Neural cell (in vitro differentiated cells): ENCODE data around the gene DEUP1. TPM values are rescaled to one million over a fixed set of nuclear protein-coding genes. Genes with fewer than 3 reads are reported as not detected.

Source experiments
- H2AFZ ChIP-seq: fragments of 200-600, 300-800 bp; sonication (generic), shearing (Covaris generic); 2 replicates; pipeline ENCODE4 v1.6.0; 2014; ENCODE audit warnings: low read depth, mild to moderate bottlenecking, antibody characterized with exemption, low read length, moderate library complexity
- H3F3A ChIP-seq: fragments of 200-600 bp; shearing (Covaris generic); 2 replicates; pipeline ENCODE4 v1.6.1; 2016; ENCODE audit warnings: mild to moderate bottlenecking, moderate library complexity, mixed read lengths, antibody characterized with exemption, low read length; ENCODE audit not compliant: insufficient read depth, poor library complexity, severe bottlenecking
- H3K27ac ChIP-seq: fragments of 200-600, 300-800 bp; sonication (generic), shearing (Covaris generic); 2 replicates; pipeline ENCODE4 v1.5.1; 2014; ENCODE audit warnings: mild to moderate bottlenecking, low read length, moderate library complexity
- H3K27me3 ChIP-seq: fragments of 300-800, 200-600 bp; sonication (generic), shearing (Covaris generic); 2 replicates; pipeline ENCODE4 v1.6.0; 2014; ENCODE audit warnings: mild to moderate bottlenecking, low read depth, low read length, moderate library complexity; ENCODE audit not compliant: insufficient read depth
- H3K36me3 ChIP-seq: fragments of 300-800, 200-600 bp; sonication (generic), shearing (Covaris generic); 2 replicates; pipeline ENCODE4 v1.5.1; 2014; ENCODE audit warnings: mild to moderate bottlenecking, antibody characterized with exemption, low read length, moderate library complexity; ENCODE audit not compliant: insufficient read depth
- H3K4me2 ChIP-seq: fragments of 300-800, 200-600 bp; sonication (generic), shearing (Covaris generic); 2 replicates; pipeline ENCODE4 v1.6.0; 2014; ENCODE audit warnings: mild to moderate bottlenecking, low read length
- H3K4me3 ChIP-seq: fragments of 300-800, 200-600 bp; sonication (generic), shearing (Covaris generic); 2 replicates; pipeline ENCODE4 v1.5.1; 2014; ENCODE audit warnings: mild to moderate bottlenecking, low read length, moderate library complexity
- H3K79me2 ChIP-seq: fragments of 200-600 bp; shearing (Covaris generic); replicated peaks from 2 replicates; pipeline ENCODE4 v1.6.0; 2014; ENCODE audit warnings: mild to moderate bottlenecking, low read length, moderate library complexity; ENCODE audit not compliant: insufficient read depth
- H3K9ac ChIP-seq: fragments of 300-800, 200-600 bp; sonication (generic), shearing (Covaris generic); 2 replicates; pipeline ENCODE4 v1.6.1; 2016; ENCODE audit warnings: mild to moderate bottlenecking, low read length, mixed read lengths
- H3K9me2 ChIP-seq: fragments of 200-600 bp; shearing (Covaris generic); 2 replicates; pipeline ENCODE4 v1.6.1; 2016; ENCODE audit warnings: mild to moderate bottlenecking, low read length, mixed read lengths; ENCODE audit not compliant: insufficient read depth
- H3K9me3 ChIP-seq: fragments of 200-600, 300-800 bp; sonication (generic), shearing (Covaris generic); 2 replicates; pipeline ENCODE4 v1.6.1; 2016; ENCODE audit warnings: mild to moderate bottlenecking, mixed run types, low read length, moderate library complexity, mixed read lengths
- H4K20me1 ChIP-seq: fragments of 200-600 bp; shearing (Covaris generic); 2 replicates; pipeline ENCODE4 v1.6.1; 2016; ENCODE audit warnings: mild to moderate bottlenecking, mixed run types; ENCODE audit not compliant: insufficient read depth
- EP300 ChIP-seq: fragments of 450-650 bp; conservative IDR thresholded peaks from 2 replicates; pipeline ENCODE4 v1.6.1; 2014; ENCODE audit warnings: antibody characterized with exemption, mild to moderate bottlenecking, moderate library complexity; ENCODE audit not compliant: poor library complexity, severe bottlenecking
- EZH2 ChIP-seq: fragments of 200-600, 300-800 bp; shearing (Covaris generic), sonication (generic); IDR thresholded peaks from 2 replicates; pipeline ENCODE4 v1.6.1; 2014; ENCODE audit warnings: antibody characterized with exemption, low read length, borderline replicate concordance, mild to moderate bottlenecking; ENCODE audit not compliant: insufficient read depth, poor library complexity, severe bottlenecking
- MXI1 ChIP-seq: fragments of 450-650 bp; conservative IDR thresholded peaks from 2 replicates; pipeline ENCODE4 v1.6.1; 2014; ENCODE audit warnings: antibody characterized with exemption, mild to moderate bottlenecking; ENCODE audit not compliant: poor library complexity, severe bottlenecking
- POLR2AphosphoS5 ChIP-seq: IDR thresholded peaks from 2 replicates; pipeline ENCODE4 v1.6.1; 2012
- RAD21 ChIP-seq: fragments of 450-650 bp; conservative IDR thresholded peaks from 2 replicates; pipeline ENCODE4 v1.6.1; 2014; ENCODE audit warnings: antibody characterized with exemption, mild to moderate bottlenecking, moderate library complexity
- SMC3 ChIP-seq: fragments of 450-650 bp; conservative IDR thresholded peaks from 2 replicates; pipeline ENCODE4 v1.6.1; 2014; ENCODE audit warnings: antibody characterized with exemption, mild to moderate bottlenecking, moderate library complexity; ENCODE audit not compliant: poor library complexity
- TAF1 ChIP-seq: IDR thresholded peaks from 2 replicates; pipeline ENCODE4 v1.6.1; 2012; ENCODE audit warnings: low read depth
- polyA plus RNA-seq: library from polyadenylated mRNA; depleted of rRNA; stranded (reverse); fragments of >200 nt; gene quantifications from 2 replicates; pipeline ENCODE4 v1.2.3, GENCODE V29; 2014
- TF ChIP-seq, protein P1 (sequence below): IDR thresholded peaks from 2 replicates; pipeline ENCODE4 v1.6.1; 2012; ENCODE audit warnings: borderline replicate concordance
- TF ChIP-seq, protein P2 (sequence below): fragments of 450-650 bp; IDR thresholded peaks from 2 replicates; pipeline ENCODE4 v1.5.1; 2014; ENCODE audit warnings: antibody characterized with exemption, mild to moderate bottlenecking, moderate library complexity; ENCODE audit not compliant: poor library complexity, severe bottlenecking

DEUP1 gene
- polyA plus RNA-seq, 1 donor from 2014 or later, result 0.46 TPM

DNA sequence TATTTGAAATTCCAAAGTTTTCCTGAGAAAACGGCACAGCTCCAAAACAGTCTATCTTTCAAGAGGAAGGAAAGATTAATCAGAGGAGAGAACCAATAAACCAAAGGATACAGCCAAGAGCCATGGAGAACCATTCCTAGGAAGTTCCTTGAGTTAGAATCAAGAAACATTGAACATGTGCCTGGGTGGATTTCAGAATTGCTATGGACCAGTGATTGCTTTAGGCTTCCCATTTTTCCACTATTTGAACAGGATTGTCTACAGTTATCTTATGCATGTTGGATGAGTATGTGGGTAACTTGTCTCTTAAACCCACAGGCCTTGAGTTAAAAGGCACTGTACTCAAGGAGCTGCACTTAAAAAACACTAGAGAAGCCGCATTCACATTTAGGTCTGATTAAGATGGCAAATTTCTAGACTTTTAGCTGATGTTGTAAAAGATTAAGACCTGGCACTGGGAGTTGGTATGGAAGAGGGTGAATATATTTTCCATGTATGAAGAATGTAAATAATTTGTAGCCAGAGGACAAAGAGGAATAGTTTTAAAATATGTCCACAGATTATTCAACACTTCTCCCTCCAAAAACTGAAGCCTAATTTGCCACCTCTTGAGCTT, 11.2 kb upstream of the DEUP1 start:
- H3K4me2 ChIP-seq, result no peak overlapping the region
- H3K4me3 ChIP-seq, result no peak overlapping the region
- H3K27ac ChIP-seq, result no peak overlapping the region
- no peaks in the 10 kb centered on the region for H3K9me3 ChIP-seq
- no peaks in the 10 kb centered on the region for H3F3A ChIP-seq
- H3K27me3 ChIP-seq, result no peaks in the 10 kb centered on the region
- H4K20me1 ChIP-seq, result no peaks in the 10 kb centered on the region
- TF ChIP-seq SMC3 (no peak), EP300 (no peak), RAD21 (no peak), EZH2 (no peak), POLR2AphosphoS5 (no peak), TAF1 (no peak), MXI1 (no peak)
- TF ChIP-seq, protein P1, sequence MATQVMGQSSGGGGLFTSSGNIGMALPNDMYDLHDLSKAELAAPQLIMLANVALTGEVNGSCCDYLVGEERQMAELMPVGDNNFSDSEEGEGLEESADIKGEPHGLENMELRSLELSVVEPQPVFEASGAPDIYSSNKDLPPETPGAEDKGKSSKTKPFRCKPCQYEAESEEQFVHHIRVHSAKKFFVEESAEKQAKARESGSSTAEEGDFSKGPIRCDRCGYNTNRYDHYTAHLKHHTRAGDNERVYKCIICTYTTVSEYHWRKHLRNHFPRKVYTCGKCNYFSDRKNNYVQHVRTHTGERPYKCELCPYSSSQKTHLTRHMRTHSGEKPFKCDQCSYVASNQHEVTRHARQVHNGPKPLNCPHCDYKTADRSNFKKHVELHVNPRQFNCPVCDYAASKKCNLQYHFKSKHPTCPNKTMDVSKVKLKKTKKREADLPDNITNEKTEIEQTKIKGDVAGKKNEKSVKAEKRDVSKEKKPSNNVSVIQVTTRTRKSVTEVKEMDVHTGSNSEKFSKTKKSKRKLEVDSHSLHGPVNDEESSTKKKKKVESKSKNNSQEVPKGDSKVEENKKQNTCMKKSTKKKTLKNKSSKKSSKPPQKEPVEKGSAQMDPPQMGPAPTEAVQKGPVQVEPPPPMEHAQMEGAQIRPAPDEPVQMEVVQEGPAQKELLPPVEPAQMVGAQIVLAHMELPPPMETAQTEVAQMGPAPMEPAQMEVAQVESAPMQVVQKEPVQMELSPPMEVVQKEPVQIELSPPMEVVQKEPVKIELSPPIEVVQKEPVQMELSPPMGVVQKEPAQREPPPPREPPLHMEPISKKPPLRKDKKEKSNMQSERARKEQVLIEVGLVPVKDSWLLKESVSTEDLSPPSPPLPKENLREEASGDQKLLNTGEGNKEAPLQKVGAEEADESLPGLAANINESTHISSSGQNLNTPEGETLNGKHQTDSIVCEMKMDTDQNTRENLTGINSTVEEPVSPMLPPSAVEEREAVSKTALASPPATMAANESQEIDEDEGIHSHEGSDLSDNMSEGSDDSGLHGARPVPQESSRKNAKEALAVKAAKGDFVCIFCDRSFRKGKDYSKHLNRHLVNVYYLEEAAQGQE, result no peak
- TF ChIP-seq, protein P2, sequence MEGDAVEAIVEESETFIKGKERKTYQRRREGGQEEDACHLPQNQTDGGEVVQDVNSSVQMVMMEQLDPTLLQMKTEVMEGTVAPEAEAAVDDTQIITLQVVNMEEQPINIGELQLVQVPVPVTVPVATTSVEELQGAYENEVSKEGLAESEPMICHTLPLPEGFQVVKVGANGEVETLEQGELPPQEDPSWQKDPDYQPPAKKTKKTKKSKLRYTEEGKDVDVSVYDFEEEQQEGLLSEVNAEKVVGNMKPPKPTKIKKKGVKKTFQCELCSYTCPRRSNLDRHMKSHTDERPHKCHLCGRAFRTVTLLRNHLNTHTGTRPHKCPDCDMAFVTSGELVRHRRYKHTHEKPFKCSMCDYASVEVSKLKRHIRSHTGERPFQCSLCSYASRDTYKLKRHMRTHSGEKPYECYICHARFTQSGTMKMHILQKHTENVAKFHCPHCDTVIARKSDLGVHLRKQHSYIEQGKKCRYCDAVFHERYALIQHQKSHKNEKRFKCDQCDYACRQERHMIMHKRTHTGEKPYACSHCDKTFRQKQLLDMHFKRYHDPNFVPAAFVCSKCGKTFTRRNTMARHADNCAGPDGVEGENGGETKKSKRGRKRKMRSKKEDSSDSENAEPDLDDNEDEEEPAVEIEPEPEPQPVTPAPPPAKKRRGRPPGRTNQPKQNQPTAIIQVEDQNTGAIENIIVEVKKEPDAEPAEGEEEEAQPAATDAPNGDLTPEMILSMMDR, result no peak
- H3K9ac ChIP-seq, result no peak overlapping the region
- H2AFZ ChIP-seq, result no peak overlapping the region
- H3K36me3 ChIP-seq, result no peaks in the 10 kb centered on the region
- no peaks in the 10 kb centered on the region for H3K79me2 ChIP-seq
- no peaks in the 10 kb centered on the region for H3K9me2 ChIP-seq

DNA sequence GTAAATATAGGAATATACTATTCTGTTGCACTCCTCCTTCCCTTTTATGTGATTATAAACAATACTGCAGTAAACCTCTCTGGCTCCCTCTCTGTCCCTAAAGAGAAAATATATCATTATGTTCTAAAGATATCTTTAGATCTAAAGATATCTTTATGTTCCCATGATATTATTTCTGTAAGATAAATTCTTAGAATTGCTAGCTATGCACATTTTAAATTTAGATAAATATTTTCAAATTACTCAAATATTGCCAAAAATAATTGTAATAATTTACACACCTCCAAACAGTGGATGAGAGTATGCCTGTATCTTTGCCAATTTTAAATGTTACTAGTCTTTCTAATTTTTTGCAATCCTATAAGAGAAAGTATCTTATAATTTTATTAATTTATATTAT, 10.3 kb upstream of the DEUP1 start:
- no peak overlapping the region for H3K4me3 ChIP-seq
- no peak overlapping the region for H3K27ac ChIP-seq
- no peak for TF ChIP-seq POLR2AphosphoS5
- no peaks in the 10 kb centered on the region for H3K79me2 ChIP-seq
- no peaks in the 10 kb centered on the region for H3K9me2 ChIP-seq
- no peaks in the 10 kb centered on the region for H3K9me3 ChIP-seq
- H4K20me1 ChIP-seq, result no peaks in the 10 kb centered on the region
- no peaks in the 10 kb centered on the region for H3K36me3 ChIP-seq
- no peak overlapping the region for H2AFZ ChIP-seq
- no peaks in the 10 kb centered on the region for H3F3A ChIP-seq
- no peaks in the 10 kb centered on the region for H3K27me3 ChIP-seq
- H3K9ac ChIP-seq, result no peak overlapping the region
- no peak overlapping the region for H3K4me2 ChIP-seq

DNA sequence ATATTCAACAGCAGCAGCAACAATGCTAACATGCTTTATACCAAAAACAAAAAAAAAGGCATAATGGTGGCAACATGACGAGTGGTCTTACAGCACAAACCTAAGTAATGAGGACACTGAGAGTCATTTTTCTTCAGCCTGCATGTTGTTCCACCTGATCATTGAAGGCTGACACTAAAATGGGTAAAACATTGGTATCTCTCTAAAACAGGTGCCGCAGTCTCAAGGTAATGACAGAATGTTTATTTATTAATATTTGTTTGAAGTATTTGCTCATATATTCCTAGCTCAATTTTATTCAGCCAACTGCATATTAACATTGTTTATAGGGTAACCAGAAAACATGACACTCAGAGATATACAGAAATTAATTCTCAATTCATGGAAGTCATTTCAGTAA, 8.3 kb upstream of the DEUP1 start:
- Histone ChIP-seq H3K9me3 (no peaks in the 10 kb centered on the region), H3K4me2 (no peak overlapping the region), H3K4me3 (no peak overlapping the region), H3K27me3 (no peaks in the 10 kb centered on the region), H2AFZ (no peak overlapping the region), H3K27ac (no peak overlapping the region), H3F3A (no peaks in the 10 kb centered on the region), H3K36me3 (no peaks in the 10 kb centered on the region), H3K9ac (no peak overlapping the region), H4K20me1 (no peaks in the 10 kb centered on the region), H3K79me2 (no peaks in the 10 kb centered on the region), H3K9me2 (no peaks in the 10 kb centered on the region)
- TF ChIP-seq RAD21 (no peak), EP300 (no peak), SMC3 (no peak), EZH2 (no peak), MXI1 (no peak), POLR2AphosphoS5 (no peak), TAF1 (no peak)
- TF ChIP-seq, protein P2, result no peak
- TF ChIP-seq, protein P1, result no peak
